MM.1S (cell line): ENCODE measurements around the gene VSTM2A.

Source experiments
- CTCF ChIP-seq: fragments of 300-600 bp; sonication (generic); IDR thresholded peaks from 2 replicates; pipeline ENCODE4 v1.5.1; 2016; ENCODE audit warnings: antibody characterized with exemption, low read length, mixed read lengths
- EZH2phosphoT487 ChIP-seq: fragments of 300-600 bp; sonication (generic); IDR thresholded peaks from 2 replicates; pipeline ENCODE4 v1.6.1; 2018; ENCODE audit warnings: antibody characterized with exemption, low read length

- TF ChIP-seq CTCF: no peak
- TF ChIP-seq EZH2phosphoT487: no peak
These were observed 2.0 kb downstream of the VSTM2A start for GRCh38 chr7:54544149-54544526.
